T-helper 9 cell (primary cell): ENCODE data around the gene RREB1.
"Not testable (repeated sequence)": the region's sequence is repeated elsewhere in the genome, so short reads cannot be mapped to it uniquely, and the experiment has no call there.

Experiments used
- DNase-seq: peaks from one replicate; pipeline ENCODE4 v3.0.0-alpha.2; 2020

RREB1 gene

DNA sequence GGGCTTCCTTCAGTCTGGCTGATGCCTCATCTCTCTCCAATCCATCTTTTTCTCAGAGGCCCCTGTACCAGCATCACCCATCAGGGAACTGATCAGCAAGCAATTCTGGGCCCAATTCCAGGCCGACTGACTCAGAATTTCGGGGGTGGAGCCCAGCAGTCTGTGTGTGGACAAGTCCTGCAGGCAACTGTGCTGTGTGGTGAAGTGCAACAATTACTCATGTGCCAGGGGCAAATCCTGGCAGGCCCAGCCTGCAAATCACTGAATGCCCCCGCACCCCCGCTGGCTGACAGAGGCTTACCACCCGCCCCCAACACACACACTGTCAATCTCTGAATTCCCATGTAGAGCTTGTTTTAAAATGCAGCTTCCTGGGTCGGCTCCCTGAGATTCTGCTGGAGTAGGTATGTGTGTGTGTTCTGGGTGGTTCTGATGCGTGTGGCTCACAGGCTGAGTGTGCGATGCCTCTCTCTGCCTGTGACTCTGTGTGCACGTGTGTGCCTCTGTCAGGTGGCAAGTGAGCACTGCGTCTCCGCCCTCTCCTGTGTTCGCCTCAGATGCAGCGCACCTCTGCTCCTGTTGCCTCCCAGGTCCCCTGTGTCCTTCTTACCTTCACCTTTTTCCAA is 159.8 kb downstream of the RREB1 start:
- DNase-seq, result no peak

GRCh38 chr6:7268362-7268761 is 160.6 kb downstream of the RREB1 start:
- DNase-seq, result no peak

- no peak for DNase-seq
These were observed 161.2 kb downstream of the RREB1 start for GRCh38 chr6:7268816-7269555.

GRCh38 chr6:7269816-7270215 is 162.1 kb downstream of the RREB1 start:
- no peak for DNase-seq

DNA sequence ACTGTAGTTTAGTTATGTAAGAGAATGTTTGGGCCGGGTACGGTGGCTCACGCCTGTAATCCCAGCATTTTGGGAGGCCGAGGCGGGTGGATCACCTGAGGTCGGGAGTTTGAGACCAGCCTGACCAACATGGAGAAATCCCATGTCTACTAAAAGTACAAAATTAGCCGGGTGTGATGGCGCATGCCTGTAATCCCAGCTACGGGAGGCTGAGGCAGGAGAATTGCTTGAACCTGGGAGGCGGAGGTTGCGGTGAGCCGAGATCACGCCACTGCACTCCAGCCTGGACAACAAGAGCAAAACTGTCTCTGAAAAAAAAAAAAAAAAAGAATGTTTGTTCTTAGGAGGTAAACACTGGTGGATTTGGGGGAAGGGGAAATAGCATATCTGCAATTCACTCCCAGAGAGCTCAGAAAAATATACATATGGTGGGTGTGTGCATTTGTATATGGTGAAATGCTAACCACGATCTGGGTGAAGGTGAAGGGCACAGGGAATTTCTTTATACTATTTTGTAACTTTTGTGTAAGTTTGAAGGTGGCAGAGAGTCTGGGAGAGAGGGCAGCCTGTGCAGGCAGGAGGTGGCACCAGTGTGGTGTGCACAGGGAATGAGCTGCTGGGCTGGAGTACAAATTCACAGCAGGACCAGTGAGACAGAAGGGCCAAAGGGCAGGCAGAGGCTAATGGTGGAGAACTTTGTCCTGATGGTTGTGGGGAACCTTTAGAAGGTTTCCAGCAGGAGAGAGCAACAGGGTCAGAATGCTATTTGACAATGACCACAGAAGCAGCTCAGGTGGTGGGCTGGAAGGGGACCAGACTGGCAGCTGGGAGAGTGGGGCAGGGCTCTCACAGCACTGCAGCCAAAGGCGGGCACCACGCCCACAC is 162.8 kb downstream of the RREB1 start:
- no peak for DNase-seq

GRCh38 chr6:7271205-7271534 is 163.4 kb downstream of the RREB1 start:
- no peak for DNase-seq

GRCh38 chr6:7273709-7274108 is 165.9 kb downstream of the RREB1 start:
- DNase-seq, result no peak

DNA sequence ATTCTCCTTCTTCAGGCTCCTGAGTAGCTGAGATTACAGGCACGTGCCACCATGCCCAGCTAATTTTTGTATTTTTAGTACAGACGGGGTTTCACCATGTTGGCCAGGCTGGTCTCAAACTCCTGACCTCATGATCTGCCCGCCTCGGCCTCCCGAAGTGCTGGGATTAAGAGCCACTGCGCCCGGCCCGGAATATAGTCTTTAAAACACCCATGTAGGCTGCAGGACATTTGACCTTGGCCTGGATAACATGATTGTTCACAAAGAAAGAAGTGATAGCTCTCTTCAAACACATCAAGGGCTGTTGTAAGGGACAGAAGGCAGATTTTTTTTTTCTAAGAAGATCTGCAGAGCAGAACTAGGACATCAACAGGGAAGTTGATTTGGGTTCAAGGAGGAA is 166.8 kb downstream of the RREB1 start:
- not testable (repeated sequence) for DNase-seq

- no peak for DNase-seq
These were observed 168.4 kb downstream of the RREB1 start for GRCh38 chr6:7276199-7276524.

DNA sequence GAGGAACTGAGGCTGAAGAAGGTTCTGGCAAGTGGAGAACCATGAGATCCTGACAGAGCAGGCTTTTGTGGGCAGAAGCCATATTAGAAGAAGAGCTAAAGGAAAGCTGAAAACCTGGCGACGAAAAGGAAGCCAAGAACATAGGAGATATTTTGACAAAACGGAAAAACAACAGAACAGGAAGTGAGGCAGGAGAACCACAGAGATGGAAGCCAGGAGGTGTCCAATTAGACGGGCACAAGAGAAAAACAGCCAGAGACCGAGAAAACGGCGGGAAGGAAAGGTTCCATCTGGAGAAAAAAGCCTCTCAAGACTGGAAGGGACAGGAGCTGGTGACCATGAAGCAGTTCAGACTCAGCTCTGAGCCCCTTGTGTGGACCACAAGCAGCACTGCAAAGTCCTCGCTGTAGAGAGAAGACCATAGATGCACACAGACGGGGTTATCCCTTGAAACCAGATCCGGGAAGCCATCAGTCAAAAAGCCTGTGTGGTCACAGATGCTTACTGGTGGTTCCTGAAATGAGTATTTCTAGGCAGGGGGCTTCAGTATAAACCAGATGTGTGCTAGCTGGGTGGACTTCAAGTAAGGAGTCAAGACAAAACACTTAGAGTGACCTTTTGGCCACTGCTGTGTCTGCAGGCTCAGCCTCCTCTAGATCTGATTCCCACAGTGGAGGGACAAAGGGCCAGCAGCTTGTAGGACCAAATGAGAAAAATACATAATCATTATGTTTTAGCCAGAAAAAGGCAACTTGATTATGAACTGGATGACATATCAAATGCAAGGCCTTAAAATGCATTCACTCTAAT is 174.5 kb downstream of the RREB1 start:
- DNase-seq, result no peak

GRCh38 chr6:7283676-7284075 is 175.9 kb downstream of the RREB1 start:
- DNase-seq, result no peak

- DNase-seq, result no peak
These were observed 177.7 kb downstream of the RREB1 start for GRCh38 chr6:7285416-7285815.

GRCh38 chr6:7290079-7290478 is 182.3 kb downstream of the RREB1 start:
- DNase-seq, result no peak

- no peak for DNase-seq
These were observed 185.0 kb downstream of the RREB1 start for GRCh38 chr6:7292596-7293255.

DNA sequence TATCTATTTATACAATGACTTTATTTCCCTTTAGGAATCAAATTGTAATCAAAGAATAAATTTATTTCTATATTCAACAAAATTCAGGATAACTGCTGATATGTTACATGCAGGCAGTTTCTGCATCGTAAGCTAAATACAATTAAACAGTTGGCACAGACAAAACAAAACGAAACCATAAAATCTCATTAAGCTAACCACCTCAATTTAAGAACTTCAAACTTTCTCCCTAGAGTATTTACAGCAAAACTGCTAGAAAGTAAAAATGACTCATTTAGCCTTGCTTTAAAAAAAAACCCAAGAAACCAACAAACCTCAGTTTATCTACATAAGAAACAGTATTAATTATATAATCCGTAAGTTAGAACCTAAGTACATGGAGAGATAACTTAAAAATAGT is 188.2 kb downstream of the RREB1 start:
- no peak for DNase-seq

DNA sequence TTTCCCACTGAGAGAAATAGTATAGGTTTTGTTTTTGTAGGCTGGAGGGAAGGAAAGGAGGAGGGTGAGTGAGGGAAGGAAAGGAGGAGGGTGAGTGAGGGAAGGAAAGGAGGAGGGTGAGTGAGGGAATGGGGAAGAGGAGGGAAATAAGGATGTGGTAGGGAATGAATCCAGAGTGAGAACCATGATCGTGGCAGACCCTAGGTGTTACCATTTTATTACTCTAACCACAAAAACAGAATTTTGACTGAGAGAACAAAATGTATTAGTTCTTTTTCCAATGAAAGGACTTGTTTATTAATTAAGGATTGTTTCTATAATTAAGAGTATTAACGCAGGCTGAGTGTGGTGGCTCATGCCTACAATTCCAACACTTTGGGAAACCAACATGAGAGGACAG is 188.8 kb downstream of the RREB1 start:
- no peak for DNase-seq

GRCh38 chr6:7298113-7298512 is 190.4 kb downstream of the RREB1 start:
- no peak for DNase-seq

DNA sequence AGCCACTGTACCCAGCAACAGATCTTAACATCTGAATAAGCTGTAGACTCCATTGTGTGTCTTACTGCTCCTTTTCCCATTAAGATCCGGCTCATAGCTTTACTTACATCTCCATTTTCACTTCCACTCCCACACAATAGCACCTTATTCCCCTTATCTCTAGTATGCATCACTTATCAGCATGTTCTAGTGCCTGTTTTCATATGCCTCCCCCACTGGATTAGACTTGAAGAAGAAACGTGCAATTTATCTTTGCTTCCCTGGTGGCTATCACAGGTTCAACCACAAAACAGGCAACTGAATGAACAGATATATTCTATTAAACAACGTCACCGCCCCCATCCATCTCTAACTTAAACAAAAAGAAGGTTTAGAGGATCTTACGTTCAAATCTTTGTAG is 193.2 kb downstream of the RREB1 start:
- no peak for DNase-seq
